Neural cell (in vitro differentiated cells): ENCODE data around the gene PTK6. TPM values are rescaled to one million over a fixed set of nuclear protein-coding genes. Genes with fewer than 3 reads are reported as not detected.

ENCODE experiments used
- H2AFZ ChIP-seq: fragments of 200-600, 300-800 bp; sonication (generic), shearing (Covaris generic); 2 replicates; pipeline ENCODE4 v1.6.0; 2014; ENCODE audit warnings: low read depth, mild to moderate bottlenecking, antibody characterized with exemption, low read length, moderate library complexity
- H3F3A ChIP-seq: fragments of 200-600 bp; shearing (Covaris generic); 2 replicates; pipeline ENCODE4 v1.6.1; 2016; ENCODE audit warnings: mild to moderate bottlenecking, moderate library complexity, mixed read lengths, antibody characterized with exemption, low read length; ENCODE audit not compliant: insufficient read depth, poor library complexity, severe bottlenecking
- H3K27ac ChIP-seq: fragments of 200-600, 300-800 bp; sonication (generic), shearing (Covaris generic); 2 replicates; pipeline ENCODE4 v1.5.1; 2014; ENCODE audit warnings: mild to moderate bottlenecking, low read length, moderate library complexity
- H3K27me3 ChIP-seq: fragments of 300-800, 200-600 bp; sonication (generic), shearing (Covaris generic); 2 replicates; pipeline ENCODE4 v1.6.0; 2014; ENCODE audit warnings: mild to moderate bottlenecking, low read depth, low read length, moderate library complexity; ENCODE audit not compliant: insufficient read depth
- H3K36me3 ChIP-seq: fragments of 300-800, 200-600 bp; sonication (generic), shearing (Covaris generic); 2 replicates; pipeline ENCODE4 v1.5.1; 2014; ENCODE audit warnings: mild to moderate bottlenecking, antibody characterized with exemption, low read length, moderate library complexity; ENCODE audit not compliant: insufficient read depth
- H3K4me2 ChIP-seq: fragments of 300-800, 200-600 bp; sonication (generic), shearing (Covaris generic); 2 replicates; pipeline ENCODE4 v1.6.0; 2014; ENCODE audit warnings: mild to moderate bottlenecking, low read length
- H3K4me3 ChIP-seq: fragments of 300-800, 200-600 bp; sonication (generic), shearing (Covaris generic); 2 replicates; pipeline ENCODE4 v1.5.1; 2014; ENCODE audit warnings: mild to moderate bottlenecking, low read length, moderate library complexity
- H3K79me2 ChIP-seq: fragments of 200-600 bp; shearing (Covaris generic); replicated peaks from 2 replicates; pipeline ENCODE4 v1.6.0; 2014; ENCODE audit warnings: mild to moderate bottlenecking, low read length, moderate library complexity; ENCODE audit not compliant: insufficient read depth
- H3K9ac ChIP-seq: fragments of 300-800, 200-600 bp; sonication (generic), shearing (Covaris generic); 2 replicates; pipeline ENCODE4 v1.6.1; 2016; ENCODE audit warnings: mild to moderate bottlenecking, low read length, mixed read lengths
- H3K9me2 ChIP-seq: fragments of 200-600 bp; shearing (Covaris generic); 2 replicates; pipeline ENCODE4 v1.6.1; 2016; ENCODE audit warnings: mild to moderate bottlenecking, low read length, mixed read lengths; ENCODE audit not compliant: insufficient read depth
- H3K9me3 ChIP-seq: fragments of 200-600, 300-800 bp; sonication (generic), shearing (Covaris generic); 2 replicates; pipeline ENCODE4 v1.6.1; 2016; ENCODE audit warnings: mild to moderate bottlenecking, mixed run types, low read length, moderate library complexity, mixed read lengths
- H4K20me1 ChIP-seq: fragments of 200-600 bp; shearing (Covaris generic); 2 replicates; pipeline ENCODE4 v1.6.1; 2016; ENCODE audit warnings: mild to moderate bottlenecking, mixed run types; ENCODE audit not compliant: insufficient read depth
- EP300 ChIP-seq: fragments of 450-650 bp; conservative IDR thresholded peaks from 2 replicates; pipeline ENCODE4 v1.6.1; 2014; ENCODE audit warnings: antibody characterized with exemption, mild to moderate bottlenecking, moderate library complexity; ENCODE audit not compliant: poor library complexity, severe bottlenecking
- EZH2 ChIP-seq: fragments of 200-600, 300-800 bp; shearing (Covaris generic), sonication (generic); IDR thresholded peaks from 2 replicates; pipeline ENCODE4 v1.6.1; 2014; ENCODE audit warnings: antibody characterized with exemption, low read length, borderline replicate concordance, mild to moderate bottlenecking; ENCODE audit not compliant: insufficient read depth, poor library complexity, severe bottlenecking
- MXI1 ChIP-seq: fragments of 450-650 bp; conservative IDR thresholded peaks from 2 replicates; pipeline ENCODE4 v1.6.1; 2014; ENCODE audit warnings: antibody characterized with exemption, mild to moderate bottlenecking; ENCODE audit not compliant: poor library complexity, severe bottlenecking
- POLR2AphosphoS5 ChIP-seq: IDR thresholded peaks from 2 replicates; pipeline ENCODE4 v1.6.1; 2012
- RAD21 ChIP-seq: fragments of 450-650 bp; conservative IDR thresholded peaks from 2 replicates; pipeline ENCODE4 v1.6.1; 2014; ENCODE audit warnings: antibody characterized with exemption, mild to moderate bottlenecking, moderate library complexity
- SMC3 ChIP-seq: fragments of 450-650 bp; conservative IDR thresholded peaks from 2 replicates; pipeline ENCODE4 v1.6.1; 2014; ENCODE audit warnings: antibody characterized with exemption, mild to moderate bottlenecking, moderate library complexity; ENCODE audit not compliant: poor library complexity
- TAF1 ChIP-seq: IDR thresholded peaks from 2 replicates; pipeline ENCODE4 v1.6.1; 2012; ENCODE audit warnings: low read depth
- polyA plus RNA-seq: library from polyadenylated mRNA; depleted of rRNA; stranded (reverse); fragments of >200 nt; gene quantifications from 2 replicates; pipeline ENCODE4 v1.2.3, GENCODE V29; 2014
- TF ChIP-seq, protein P1 (sequence below): fragments of 450-650 bp; IDR thresholded peaks from 2 replicates; pipeline ENCODE4 v1.5.1; 2014; ENCODE audit warnings: antibody characterized with exemption, mild to moderate bottlenecking, moderate library complexity; ENCODE audit not compliant: poor library complexity, severe bottlenecking
- TF ChIP-seq, protein P2 (sequence below): IDR thresholded peaks from 2 replicates; pipeline ENCODE4 v1.6.1; 2012; ENCODE audit warnings: borderline replicate concordance

Gene PTK6
- polyA plus RNA-seq, 1 donor from 2014 or later: not detected

DNA sequence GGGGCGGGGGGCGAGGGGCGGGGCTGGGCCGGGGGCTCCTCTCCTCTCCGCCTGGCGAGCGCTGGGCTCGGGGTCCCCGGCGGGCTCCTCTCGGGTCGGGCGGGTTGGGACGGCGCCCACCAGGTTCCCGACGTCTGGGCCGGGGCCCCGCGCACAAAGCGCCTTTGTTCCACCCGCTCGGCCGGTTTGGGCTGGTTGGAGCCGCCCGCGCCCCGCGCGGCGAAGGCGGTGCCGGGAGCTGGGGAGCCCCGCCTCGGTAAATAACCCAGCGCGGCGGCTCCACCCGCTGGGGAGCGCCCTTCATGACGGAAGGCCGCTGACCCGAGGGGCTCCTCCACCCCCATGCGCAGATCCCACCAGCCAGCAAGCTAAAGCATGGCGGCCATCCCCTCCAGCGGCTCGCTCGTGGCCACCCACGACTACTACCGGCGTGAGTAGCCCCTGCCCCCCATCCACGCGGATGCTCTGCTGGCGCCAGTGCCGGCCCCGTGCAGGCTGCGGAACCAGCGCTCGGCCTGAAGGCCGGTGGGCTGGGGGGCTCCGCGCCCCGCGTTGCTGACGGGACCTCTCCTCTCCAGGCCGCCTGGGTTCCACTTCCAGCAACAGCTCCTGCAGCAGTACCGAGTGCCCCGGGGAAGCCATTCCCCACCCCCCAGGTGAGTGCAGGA, 16.1 kb downstream of the PTK6 start (continued):
- TF ChIP-seq, protein P1, sequence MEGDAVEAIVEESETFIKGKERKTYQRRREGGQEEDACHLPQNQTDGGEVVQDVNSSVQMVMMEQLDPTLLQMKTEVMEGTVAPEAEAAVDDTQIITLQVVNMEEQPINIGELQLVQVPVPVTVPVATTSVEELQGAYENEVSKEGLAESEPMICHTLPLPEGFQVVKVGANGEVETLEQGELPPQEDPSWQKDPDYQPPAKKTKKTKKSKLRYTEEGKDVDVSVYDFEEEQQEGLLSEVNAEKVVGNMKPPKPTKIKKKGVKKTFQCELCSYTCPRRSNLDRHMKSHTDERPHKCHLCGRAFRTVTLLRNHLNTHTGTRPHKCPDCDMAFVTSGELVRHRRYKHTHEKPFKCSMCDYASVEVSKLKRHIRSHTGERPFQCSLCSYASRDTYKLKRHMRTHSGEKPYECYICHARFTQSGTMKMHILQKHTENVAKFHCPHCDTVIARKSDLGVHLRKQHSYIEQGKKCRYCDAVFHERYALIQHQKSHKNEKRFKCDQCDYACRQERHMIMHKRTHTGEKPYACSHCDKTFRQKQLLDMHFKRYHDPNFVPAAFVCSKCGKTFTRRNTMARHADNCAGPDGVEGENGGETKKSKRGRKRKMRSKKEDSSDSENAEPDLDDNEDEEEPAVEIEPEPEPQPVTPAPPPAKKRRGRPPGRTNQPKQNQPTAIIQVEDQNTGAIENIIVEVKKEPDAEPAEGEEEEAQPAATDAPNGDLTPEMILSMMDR: peak; percentile 34
- peak; percentile 45 for TF ChIP-seq TAF1
- TF ChIP-seq SMC3: peak; percentile 52

DNA sequence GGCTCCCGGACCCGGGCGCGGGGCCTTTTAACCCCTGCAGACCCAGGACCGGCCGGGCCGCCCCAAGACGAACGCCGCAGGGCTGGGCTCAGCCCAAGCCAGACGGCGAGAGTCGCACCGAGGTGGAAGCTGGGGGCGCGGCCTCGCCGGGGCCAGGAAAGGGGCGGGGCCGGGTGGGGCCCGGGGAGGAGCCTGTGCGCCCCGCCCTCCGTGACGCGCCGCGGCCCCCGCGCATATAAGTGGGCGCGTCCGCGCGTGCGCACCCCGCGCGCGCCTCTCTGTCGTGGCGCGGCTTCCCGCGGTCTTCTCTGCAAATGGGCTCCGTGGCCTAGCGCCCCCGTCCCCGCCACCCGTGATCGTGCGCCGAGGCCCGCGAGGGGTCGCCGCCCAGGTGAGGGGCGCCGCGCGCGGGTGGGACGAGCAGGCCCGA, 16.7 kb downstream of the PTK6 start, which contains the start of gene PPDPF:
Gene PPDPF (plus strand): TSS at position 262 of the 430 bp plus-strand sequence. CDS start 544 bp downstream, outside the sequence.
- Histone ChIP-seq H3F3A (no peaks in the 10 kb centered on the region), H3K4me3 (peak within 1 kb of the TSS; percentile 94), H3K79me2 (peaks cover 17% of the 10 kb centered on the region), H3K9me2 (no peaks in the 10 kb centered on the region), H3K4me2 (peak within 1 kb of the TSS; percentile 78), H3K9ac (peak within 1 kb of the TSS; percentile 95), H3K36me3 (no peaks in the 10 kb centered on the region), H3K27ac (peak within 1 kb of the TSS; percentile 84), H2AFZ (peak within 1 kb of the TSS; percentile 69), H4K20me1 (peaks cover 9% of the 10 kb centered on the region), H3K27me3 (no peaks in the 10 kb centered on the region), H3K9me3 (no peaks in the 10 kb centered on the region)
- TF ChIP-seq EZH2 (no peak), EP300 (no peak), RAD21 (no peak), TAF1 (no peak), SMC3 (no peak), MXI1 (no peak), POLR2AphosphoS5 (peak; percentile 95)
- TF ChIP-seq, protein P2, sequence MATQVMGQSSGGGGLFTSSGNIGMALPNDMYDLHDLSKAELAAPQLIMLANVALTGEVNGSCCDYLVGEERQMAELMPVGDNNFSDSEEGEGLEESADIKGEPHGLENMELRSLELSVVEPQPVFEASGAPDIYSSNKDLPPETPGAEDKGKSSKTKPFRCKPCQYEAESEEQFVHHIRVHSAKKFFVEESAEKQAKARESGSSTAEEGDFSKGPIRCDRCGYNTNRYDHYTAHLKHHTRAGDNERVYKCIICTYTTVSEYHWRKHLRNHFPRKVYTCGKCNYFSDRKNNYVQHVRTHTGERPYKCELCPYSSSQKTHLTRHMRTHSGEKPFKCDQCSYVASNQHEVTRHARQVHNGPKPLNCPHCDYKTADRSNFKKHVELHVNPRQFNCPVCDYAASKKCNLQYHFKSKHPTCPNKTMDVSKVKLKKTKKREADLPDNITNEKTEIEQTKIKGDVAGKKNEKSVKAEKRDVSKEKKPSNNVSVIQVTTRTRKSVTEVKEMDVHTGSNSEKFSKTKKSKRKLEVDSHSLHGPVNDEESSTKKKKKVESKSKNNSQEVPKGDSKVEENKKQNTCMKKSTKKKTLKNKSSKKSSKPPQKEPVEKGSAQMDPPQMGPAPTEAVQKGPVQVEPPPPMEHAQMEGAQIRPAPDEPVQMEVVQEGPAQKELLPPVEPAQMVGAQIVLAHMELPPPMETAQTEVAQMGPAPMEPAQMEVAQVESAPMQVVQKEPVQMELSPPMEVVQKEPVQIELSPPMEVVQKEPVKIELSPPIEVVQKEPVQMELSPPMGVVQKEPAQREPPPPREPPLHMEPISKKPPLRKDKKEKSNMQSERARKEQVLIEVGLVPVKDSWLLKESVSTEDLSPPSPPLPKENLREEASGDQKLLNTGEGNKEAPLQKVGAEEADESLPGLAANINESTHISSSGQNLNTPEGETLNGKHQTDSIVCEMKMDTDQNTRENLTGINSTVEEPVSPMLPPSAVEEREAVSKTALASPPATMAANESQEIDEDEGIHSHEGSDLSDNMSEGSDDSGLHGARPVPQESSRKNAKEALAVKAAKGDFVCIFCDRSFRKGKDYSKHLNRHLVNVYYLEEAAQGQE: no peak
- TF ChIP-seq, protein P1: no peak
